Stimulated activated CD8-positive, alpha-beta memory T cell treated with anti-CD3 and anti-CD28 coated beads, Interleukin-2, amount 100 ng/mL, for 48 hours (primary cell): ENCODE results near the gene CDCP2.

Experiments used
- DNase-seq, 2 donors: peaks; one replicate each; pipeline ENCODE4 v3.0.0-alpha.2; 2020; ENCODE audit warnings: low read depth in 2 of 2

The CDCP2 gene

DNA sequence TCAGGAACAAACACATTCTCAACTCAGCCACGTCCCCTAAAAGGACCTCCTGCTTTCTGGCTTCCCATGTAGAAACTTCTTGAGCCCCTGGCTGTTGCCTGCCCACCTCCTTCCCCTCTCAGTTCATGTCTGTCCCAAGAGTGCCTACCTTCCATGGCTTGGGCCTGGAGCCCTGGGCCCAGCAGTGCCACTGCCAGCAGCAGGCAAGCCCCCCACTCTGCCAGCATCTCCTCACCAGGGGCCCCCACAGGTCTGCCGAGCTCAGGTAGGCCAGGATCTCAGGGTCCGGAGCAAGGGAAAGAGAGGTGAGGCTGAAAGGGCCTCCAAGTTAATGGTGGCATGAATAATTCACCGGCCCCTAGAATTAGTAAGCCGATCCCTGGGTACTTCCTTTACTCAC, at the start of gene CDCP2:
Gene CDCP2 (minus strand): TSS at position 305 of the 400 bp plus-strand sequence. CDS start 78 bp downstream, at position 227.
- DNase-seq = no peak

DNA sequence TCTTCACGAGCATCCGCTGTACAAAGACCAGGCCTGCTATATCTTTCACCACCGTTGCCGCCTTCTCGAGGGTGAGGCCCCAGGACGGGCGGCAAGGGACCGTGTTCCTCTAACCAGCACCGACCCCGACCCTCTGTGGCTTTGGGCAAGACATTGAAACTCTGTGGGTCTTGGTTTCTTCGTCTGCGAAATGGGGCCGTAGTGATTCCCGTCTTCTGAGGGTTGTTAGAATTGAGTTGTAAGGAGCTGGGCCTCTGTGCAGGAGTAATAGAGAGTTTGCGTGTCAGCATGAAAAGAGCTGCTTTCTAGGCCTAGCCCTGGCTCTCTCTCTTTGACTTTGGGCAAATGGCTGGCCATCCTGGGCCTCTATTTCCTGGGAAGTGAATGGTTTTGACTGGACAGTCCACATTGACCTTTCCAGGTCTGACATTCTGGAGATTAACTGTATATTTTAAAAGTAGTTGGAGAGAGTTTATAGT, 47.8 kb upstream of the CDCP2 start:
- DNase-seq = no peak

DNA sequence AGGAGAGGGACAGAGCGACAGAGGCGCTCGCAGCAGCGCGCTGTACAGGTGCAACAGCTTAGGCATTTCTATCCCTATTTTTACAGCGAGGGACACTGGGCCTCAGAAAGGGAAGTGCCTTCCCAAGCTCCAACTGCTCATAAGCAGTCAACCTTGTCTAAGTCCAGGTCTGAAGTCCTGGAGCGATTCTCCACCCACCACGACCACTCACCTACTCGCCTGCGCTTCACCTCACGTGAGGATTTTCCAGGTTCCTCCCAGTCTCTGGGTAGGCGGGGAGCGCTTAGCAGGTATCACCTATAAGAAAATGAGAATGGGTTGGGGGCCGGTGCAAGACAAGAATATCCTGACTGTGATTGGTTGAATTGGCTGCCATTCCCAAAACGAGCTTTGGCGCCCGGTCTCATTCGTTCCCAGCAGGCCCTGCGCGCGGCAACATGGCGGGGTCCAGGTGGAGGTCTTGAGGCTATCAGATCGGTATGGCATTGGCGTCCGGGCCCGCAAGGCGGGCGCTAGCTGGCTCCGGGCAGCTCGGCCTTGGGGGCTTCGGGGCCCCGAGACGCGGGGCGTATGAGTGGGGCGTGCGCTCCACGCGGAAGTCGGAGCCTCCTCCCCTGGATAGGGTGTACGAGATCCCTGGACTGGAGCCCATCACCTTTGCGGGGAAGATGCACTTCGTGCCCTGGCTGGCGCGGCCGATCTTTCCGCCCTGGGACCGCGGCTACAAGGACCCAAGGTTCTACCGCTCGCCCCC, 47.1 kb upstream of the CDCP2 start, which contains the start of the genes CYB5RL and MRPL37:
Gene CYB5RL (minus strand): TSS at position 266 of the 754 bp plus-strand sequence. CDS start 4,414 bp downstream, outside the sequence.
Gene MRPL37 (plus strand): TSS at position 403 of the 754 bp plus-strand sequence. CDS start 77 bp downstream, at position 480.
- peak; percentile 81 to 82 for DNase-seq

- no peak for DNase-seq
Observed at GRCh38 chr1:54199151-54199764, 46.5 kb upstream of the CDCP2 start.

GRCh38 chr1:54193453-54193852, 40.7 kb upstream of the CDCP2 start:
- DNase-seq = no peak

GRCh38 chr1:54191525-54191924, 38.7 kb upstream of the CDCP2 start:
- DNase-seq = no peak

DNA sequence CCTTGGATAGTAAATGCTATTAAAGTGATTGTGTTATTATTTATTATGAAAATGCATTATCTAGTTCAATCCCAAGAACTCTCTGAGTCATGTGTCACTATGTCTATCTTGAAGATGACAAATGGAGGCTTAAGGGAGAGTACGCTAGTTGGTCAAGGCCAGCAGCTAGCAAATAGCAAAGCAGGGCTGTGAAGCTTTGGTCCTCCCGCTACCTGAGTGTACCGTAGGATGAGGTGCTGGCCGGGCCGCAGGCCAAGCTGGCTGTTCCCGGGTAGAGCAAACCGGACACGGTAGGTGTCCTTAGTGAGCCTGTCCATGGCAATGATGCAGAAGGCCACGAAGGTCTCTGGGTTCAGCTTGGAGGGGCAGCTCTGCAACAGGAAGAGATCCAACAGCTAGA, 37.7 kb upstream of the CDCP2 start:
- DNase-seq = no peak

DNA sequence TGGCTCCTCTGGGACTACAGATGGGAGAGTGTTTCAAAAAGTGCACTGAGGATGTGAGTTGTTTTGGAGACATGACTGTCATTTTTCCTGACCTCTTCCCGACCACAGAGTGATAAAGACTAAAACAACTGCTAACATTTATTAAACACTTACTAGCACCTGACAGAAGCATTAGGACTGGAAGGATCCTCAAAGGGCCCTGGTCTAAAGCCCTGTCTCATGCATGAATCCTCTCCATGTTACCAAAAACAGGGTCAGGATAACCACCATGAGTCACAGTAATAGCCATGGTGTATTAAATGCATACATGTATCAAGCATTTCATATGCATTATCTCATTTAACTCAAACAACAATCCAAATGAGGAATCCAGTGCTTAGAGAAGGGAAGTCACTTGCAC, 35.5 kb upstream of the CDCP2 start:
- no peak for DNase-seq

- DNase-seq = no peak
Observed at GRCh38 chr1:54186056-54186455, 33.3 kb upstream of the CDCP2 start.

- DNase-seq = no peak
Observed at GRCh38 chr1:54180701-54181360, 28.0 kb upstream of the CDCP2 start.

GRCh38 chr1:54178296-54179070, 25.7 kb upstream of the CDCP2 start:
- no peak for DNase-seq

DNA sequence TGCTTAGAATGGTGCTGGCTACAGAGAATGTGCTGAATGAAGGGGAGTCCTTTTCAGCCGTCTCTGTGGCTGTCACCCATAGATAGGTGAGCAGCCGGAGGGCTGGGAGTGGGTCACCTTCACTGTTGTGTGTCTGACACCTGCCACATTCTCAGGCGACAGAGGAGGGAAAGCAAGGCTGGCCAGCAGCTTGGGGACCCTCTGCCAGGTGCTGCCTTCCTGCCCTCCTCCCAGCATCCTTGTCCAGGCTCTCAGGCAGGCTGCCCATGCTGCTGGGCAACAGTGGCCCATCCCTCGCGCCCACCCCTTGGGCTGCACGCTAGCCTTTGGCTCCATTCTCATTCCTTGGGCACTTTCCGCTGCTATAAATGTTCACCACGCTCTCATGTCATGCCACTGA, 24.9 kb upstream of the CDCP2 start:
- DNase-seq = no peak

DNA sequence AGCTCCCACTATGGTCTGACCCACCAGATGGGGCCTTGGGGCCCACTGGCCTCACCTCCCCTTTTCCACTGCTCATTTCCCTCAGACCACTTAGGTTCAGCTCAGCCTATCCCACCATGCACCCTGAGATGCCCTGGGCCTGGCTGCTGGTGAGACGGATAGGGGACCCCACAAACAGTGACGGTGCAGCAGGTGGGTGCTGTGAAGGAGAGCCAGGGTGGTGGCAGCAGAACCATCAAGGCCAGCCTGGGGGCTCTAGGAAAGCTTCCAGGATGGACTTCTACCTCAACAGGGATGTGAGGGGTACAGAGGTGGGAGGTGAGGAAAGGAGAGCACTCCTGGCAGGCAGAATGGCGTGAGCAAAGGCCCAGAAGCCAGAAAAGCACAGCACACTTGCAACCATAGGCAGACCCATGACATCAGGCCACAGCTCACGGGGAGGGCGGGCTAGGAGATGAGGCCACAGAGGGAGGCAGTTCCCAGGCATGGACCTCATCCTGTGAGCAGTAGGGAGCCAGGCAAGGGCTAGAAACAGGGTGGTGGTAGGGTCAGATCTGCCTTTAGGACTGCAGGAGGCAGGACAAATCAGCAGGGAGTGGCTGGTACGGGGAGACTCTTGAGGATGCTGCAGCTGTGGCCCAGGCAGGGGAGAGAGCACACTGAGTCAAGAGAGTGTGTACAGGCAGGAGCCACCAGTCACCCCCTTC, 24.0 kb upstream of the CDCP2 start:
- DNase-seq = no peak

- DNase-seq = no peak
Observed at GRCh38 chr1:54174106-54174505, 21.3 kb upstream of the CDCP2 start.

DNA sequence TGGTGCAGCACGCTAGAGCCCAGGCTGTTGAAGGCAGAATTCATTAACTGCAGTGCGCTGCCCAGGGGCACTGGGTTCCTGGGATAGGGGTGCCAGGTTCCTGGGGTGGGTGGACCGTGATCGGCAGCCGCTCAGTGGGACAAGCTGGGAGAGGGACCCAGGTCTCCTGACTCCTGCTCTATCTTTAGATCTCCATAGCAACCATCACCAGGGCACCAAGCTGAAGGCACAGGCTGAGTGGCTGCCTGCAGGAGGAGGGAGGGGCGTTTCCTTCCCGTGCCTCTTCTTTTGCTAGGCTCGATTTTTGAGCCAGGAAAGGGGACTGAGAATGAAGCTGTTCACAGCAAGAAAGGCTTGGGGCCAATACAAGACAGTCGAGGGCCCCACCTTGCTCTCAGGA, 20.9 kb upstream of the CDCP2 start:
- DNase-seq = no peak

GRCh38 chr1:54172614-54173599, 20.1 kb upstream of the CDCP2 start:
- DNase-seq = no peak

- no peak for DNase-seq
Observed at GRCh38 chr1:54171606-54172005, 18.8 kb upstream of the CDCP2 start.

- DNase-seq = no peak
Observed at GRCh38 chr1:54171016-54171415, 18.2 kb upstream of the CDCP2 start.

DNA sequence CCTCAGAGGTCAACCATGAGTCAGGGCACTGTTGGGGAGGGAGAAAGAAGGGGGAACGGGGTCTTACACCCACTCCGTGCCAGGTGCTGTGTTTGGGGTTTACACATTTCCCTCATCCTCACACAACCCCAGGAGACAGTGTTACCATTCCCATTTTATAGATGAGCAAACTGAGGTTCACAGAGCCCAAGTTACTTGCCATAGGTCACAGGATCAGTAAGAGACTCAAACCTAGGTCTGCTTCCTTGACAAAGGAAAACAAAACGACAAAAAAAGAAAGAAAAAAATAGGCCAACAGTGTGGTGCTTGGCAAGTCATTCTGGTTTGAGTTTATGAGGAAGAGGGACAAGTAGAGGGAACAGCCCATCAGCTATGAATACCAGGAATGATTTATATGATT, 16.3 kb upstream of the CDCP2 start:
- DNase-seq = no peak
